MM.1S (cell line): Measurements from ENCODE around the gene FAM131A.

ENCODE experiments used
- DNase-seq: peaks from one replicate; pipeline ENCODE4 v3.0.0-alpha.2; 2015
- H2AFZ ChIP-seq: fragments of 300-600 bp; sonication (generic); 2 replicates; pipeline ENCODE4 v1.6.0; 2016; ENCODE audit warnings: antibody characterized with exemption, low read length
- H3F3A ChIP-seq: fragments of 300-600 bp; sonication (generic); 2 replicates; pipeline ENCODE4 v1.6.1; 2016; ENCODE audit warnings: mild to moderate bottlenecking, antibody characterized with exemption, low read length, moderate library complexity, mixed read lengths; ENCODE audit not compliant: insufficient read depth
- H3K27ac ChIP-seq: fragments of 300-600 bp; sonication (generic); 2 replicates; pipeline ENCODE4 v1.5.1; 2016; ENCODE audit warnings: mild to moderate bottlenecking, low read length
- H3K27me3 ChIP-seq: fragments of 300-600 bp; sonication (generic); replicated peaks from 2 replicates; pipeline ENCODE4 v1.6.0; 2016; ENCODE audit warnings: low read length; ENCODE audit not compliant: insufficient read depth
- H3K36me3 ChIP-seq: fragments of 300-600 bp; sonication (generic); replicated peaks from 2 replicates; pipeline ENCODE4 v1.6.1; 2016; ENCODE audit warnings: mild to moderate bottlenecking, low read length, mixed read lengths; ENCODE audit not compliant: insufficient read depth
- H3K4me1 ChIP-seq: fragments of 300-600 bp; sonication (generic); 2 replicates; pipeline ENCODE4 v1.6.1; 2016; ENCODE audit warnings: low read length, mixed read lengths
- H3K4me2 ChIP-seq: fragments of 300-600 bp; sonication (generic); 2 replicates; pipeline ENCODE4 v1.6.0; 2016; ENCODE audit warnings: low read depth, low read length
- H3K4me3 ChIP-seq: fragments of 300-600 bp; sonication (generic); 2 replicates; pipeline ENCODE4 v1.5.1; 2016; ENCODE audit warnings: low read length, mixed read lengths
- H3K79me2 ChIP-seq: fragments of 300-600 bp; sonication (generic); 2 replicates; pipeline ENCODE4 v1.6.1; 2016; ENCODE audit warnings: mixed run types, low read length, mixed read lengths
- H3K9ac ChIP-seq: fragments of 300-600 bp; sonication (generic); 2 replicates; pipeline ENCODE4 v1.6.1; 2016; ENCODE audit warnings: low read length, mixed read lengths
- H3K9me2 ChIP-seq: fragments of 300-600 bp; sonication (generic); replicated peaks from 2 replicates; pipeline ENCODE4 v1.6.1; 2016; ENCODE audit warnings: mild to moderate bottlenecking, low read length, mixed read lengths; ENCODE audit not compliant: insufficient read depth
- H3K9me3 ChIP-seq: fragments of 300-600 bp; sonication (generic); replicated peaks from 2 replicates; pipeline ENCODE4 v1.6.1; 2016; ENCODE audit warnings: mild to moderate bottlenecking, low read length, mixed read lengths; ENCODE audit not compliant: insufficient read depth
- H4K20me1 ChIP-seq: fragments of 300-600 bp; sonication (generic); 2 replicates; pipeline ENCODE4 v1.6.1; 2016; ENCODE audit warnings: mild to moderate bottlenecking, low read length, moderate library complexity, mixed read lengths; ENCODE audit not compliant: insufficient read depth
- EZH2 ChIP-seq: fragments of 300-600 bp; sonication (generic); optimal IDR thresholded peaks from 2 replicates; pipeline ENCODE3; 2017; ENCODE audit warnings: low read depth, mild to moderate bottlenecking, antibody characterized with exemption, low read length, mixed read lengths
- EZH2phosphoT487 ChIP-seq: fragments of 300-600 bp; sonication (generic); IDR thresholded peaks from 2 replicates; pipeline ENCODE4 v1.6.1; 2018; ENCODE audit warnings: antibody characterized with exemption, low read length
- TF ChIP-seq, protein P1 (sequence below): fragments of 300-600 bp; sonication (generic); IDR thresholded peaks from 2 replicates; pipeline ENCODE4 v1.5.1; 2016; ENCODE audit warnings: antibody characterized with exemption, low read length, mixed read lengths

FAM131A gene

GRCh38 chr3:184325269-184325668, 12.1 kb upstream of the FAM131A start:
- TF ChIP-seq EZH2: no peak
- TF ChIP-seq EZH2phosphoT487: no peak
- TF ChIP-seq, protein P1, sequence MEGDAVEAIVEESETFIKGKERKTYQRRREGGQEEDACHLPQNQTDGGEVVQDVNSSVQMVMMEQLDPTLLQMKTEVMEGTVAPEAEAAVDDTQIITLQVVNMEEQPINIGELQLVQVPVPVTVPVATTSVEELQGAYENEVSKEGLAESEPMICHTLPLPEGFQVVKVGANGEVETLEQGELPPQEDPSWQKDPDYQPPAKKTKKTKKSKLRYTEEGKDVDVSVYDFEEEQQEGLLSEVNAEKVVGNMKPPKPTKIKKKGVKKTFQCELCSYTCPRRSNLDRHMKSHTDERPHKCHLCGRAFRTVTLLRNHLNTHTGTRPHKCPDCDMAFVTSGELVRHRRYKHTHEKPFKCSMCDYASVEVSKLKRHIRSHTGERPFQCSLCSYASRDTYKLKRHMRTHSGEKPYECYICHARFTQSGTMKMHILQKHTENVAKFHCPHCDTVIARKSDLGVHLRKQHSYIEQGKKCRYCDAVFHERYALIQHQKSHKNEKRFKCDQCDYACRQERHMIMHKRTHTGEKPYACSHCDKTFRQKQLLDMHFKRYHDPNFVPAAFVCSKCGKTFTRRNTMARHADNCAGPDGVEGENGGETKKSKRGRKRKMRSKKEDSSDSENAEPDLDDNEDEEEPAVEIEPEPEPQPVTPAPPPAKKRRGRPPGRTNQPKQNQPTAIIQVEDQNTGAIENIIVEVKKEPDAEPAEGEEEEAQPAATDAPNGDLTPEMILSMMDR: no peak
- no peak overlapping the region for H3K9ac ChIP-seq
- H3K4me1 ChIP-seq: no peaks in the 10 kb centered on the region
- H3K27me3 ChIP-seq: no peaks in the 10 kb centered on the region
- no peaks in the 10 kb centered on the region for H3K9me2 ChIP-seq
- H3K79me2 ChIP-seq: peaks cover 92% of the 10 kb centered on the region
- peaks cover 81% of the 10 kb centered on the region for H3K36me3 ChIP-seq
- no peak overlapping the region for H2AFZ ChIP-seq
- peaks cover 16% of the 10 kb centered on the region; the same call in 1 of the 2 replicates for H4K20me1 ChIP-seq
- no peak for DNase-seq
- no peak overlapping the region for H3K4me3 ChIP-seq
- no peak overlapping the region for H3K4me2 ChIP-seq
- H3F3A ChIP-seq: peaks cover 6% of the 10 kb centered on the region; the same call in 1 of the 2 replicates
- H3K9me3 ChIP-seq: no peaks in the 10 kb centered on the region
- H3K27ac ChIP-seq: no peak overlapping the region

- Histone ChIP-seq H3K36me3 (peaks cover 75% of the 10 kb centered on the region), H3K9me3 (no peaks in the 10 kb centered on the region), H3K79me2 (peaks cover 87% of the 10 kb centered on the region), H3K4me2 (no peak overlapping the region), H4K20me1 (peaks cover 11% of the 10 kb centered on the region; the same call in 1 of the 2 replicates), H3K9ac (no peak overlapping the region), H3K27me3 (no peaks in the 10 kb centered on the region), H3K4me3 (no peak overlapping the region), H2AFZ (no peak overlapping the region), H3F3A (peaks cover 8% of the 10 kb centered on the region; the same call in 1 of the 2 replicates), H3K27ac (no peak overlapping the region), H3K9me2 (no peaks in the 10 kb centered on the region), H3K4me1 (no peaks in the 10 kb centered on the region)
- TF ChIP-seq EZH2phosphoT487 (no peak), EZH2 (no peak)
- TF ChIP-seq, protein P1: no peak
- no peak for DNase-seq
Measured at GRCh38 chr3:184325715-184326369, 11.6 kb upstream of the FAM131A start.

DNA sequence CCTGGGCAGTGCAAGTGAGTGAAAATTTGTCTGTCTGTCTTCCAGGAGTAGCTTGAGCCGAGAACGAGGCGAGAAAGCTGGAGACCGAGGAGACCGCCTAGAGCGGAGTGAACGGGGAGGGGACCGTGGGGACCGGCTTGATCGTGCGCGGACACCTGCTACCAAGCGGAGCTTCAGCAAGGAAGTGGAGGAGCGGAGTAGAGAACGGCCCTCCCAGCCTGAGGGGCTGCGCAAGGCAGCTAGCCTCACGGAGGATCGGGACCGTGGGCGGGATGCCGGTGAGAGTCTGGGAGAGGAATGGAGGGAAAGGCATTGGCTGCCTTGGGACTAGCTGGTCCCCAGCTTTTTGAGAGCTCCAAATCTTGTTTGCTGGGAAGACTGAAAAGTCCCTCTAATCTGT, 10.2 kb upstream of the FAM131A start:
- Histone ChIP-seq H3K4me1 (no peaks in the 10 kb centered on the region), H3F3A (peaks cover 21% of the 10 kb centered on the region), H3K4me3 (no peak overlapping the region), H2AFZ (no peak overlapping the region), H3K27ac (no peak overlapping the region), H3K27me3 (no peaks in the 10 kb centered on the region), H3K79me2 (peaks cover 87% of the 10 kb centered on the region), H3K9me2 (no peaks in the 10 kb centered on the region), H3K9ac (no peak overlapping the region), H3K36me3 (peaks cover 75% of the 10 kb centered on the region), H3K9me3 (no peaks in the 10 kb centered on the region), H4K20me1 (peaks cover 15% of the 10 kb centered on the region; the same call in 1 of the 2 replicates), H3K4me2 (no peak overlapping the region)
- no peak for TF ChIP-seq EZH2
- TF ChIP-seq, protein P1: no peak
- no peak for TF ChIP-seq EZH2phosphoT487
- no peak for DNase-seq
